ENCODE results near the gene PRUNE1. TPM values are rescaled to one million over a fixed set of nuclear protein-coding genes. Genes with fewer than 3 reads are reported as not detected.

Gene PRUNE1
- total RNA-seq, 4 donors from 2014 or later: 24.0 to 35.6 (median 29.1) TPM

- Histone ChIP-seq H3K9me3 (no peaks in the 10 kb centered on the region), H3K36me3 (peaks cover 0 to 57% of the 10 kb centered on the region in 2 donors), H3K4me3 (no peak overlapping the region), H3K4me1 (peaks cover 15 to 18% of the 10 kb centered on the region in 2 donors), H3K27me3 (no peaks in the 10 kb centered on the region), H3K27ac (no peak overlapping the region)
- DNase-seq: no peak
- ATAC-seq: no peak
- TF ChIP-seq POLR2A (IDR thresholded peaks at IDR 0.05): no peak
- TF ChIP-seq CTCF (IDR thresholded peaks at IDR 0.05 in 4 of 5, conservative IDR thresholded peaks at IDR 0.05 in 1 of 5): no peak
- in situ Hi-C loops (cut with MboI; ENCODE audit: low sequenced_read_pairs in 4 of 4): no loop called here
- intact Hi-C loops (cut with DNase I; ENCODE audit: low total_unique reads): no loop called here
Measured at GRCh38 chr1:150997949-150998348, 10.3 kb upstream of the PRUNE1 start.

GRCh38 chr1:150999051-150999674 lies 9.1 kb upstream of the PRUNE1 start:
- no peak for ATAC-seq
- Histone ChIP-seq H3K4me3 (no peak overlapping the region), H3K36me3 (peaks cover 0 to 57% of the 10 kb centered on the region in 2 donors), H3K27me3 (no peaks in the 10 kb centered on the region), H3K9me3 (no peaks in the 10 kb centered on the region), H3K4me1 (peaks cover 27 to 28% of the 10 kb centered on the region in 2 donors), H3K27ac (no peak overlapping the region)
- TF ChIP-seq CTCF (IDR thresholded peaks at IDR 0.05 in 4 of 5, conservative IDR thresholded peaks at IDR 0.05 in 1 of 5): no peak
- no peak for TF ChIP-seq POLR2A (IDR thresholded peaks at IDR 0.05)
- intact Hi-C loops (cut with DNase I; ENCODE audit: low total_unique reads) (no loop called here), in situ Hi-C loops (cut with MboI; ENCODE audit: low sequenced_read_pairs in 4 of 4) (no loop called here)
- DNase-seq: no peak

- Histone ChIP-seq H3K36me3 (peaks cover 0 to 57% of the 10 kb centered on the region in 2 donors), H3K4me3 (no peak overlapping the region), H3K9me3 (no peaks in the 10 kb centered on the region), H3K27me3 (no peaks in the 10 kb centered on the region), H3K27ac (no peak overlapping the region), H3K4me1 (peaks cover 34% of the 10 kb centered on the region in 2 donors)
- DNase-seq (no peak), ATAC-seq (no peak)
- in situ Hi-C loops (cut with MboI; ENCODE audit: low sequenced_read_pairs in 4 of 4): no loop called here
- intact Hi-C loops (cut with DNase I; ENCODE audit: low total_unique reads): loop anchor here (5.0 to 10.0 kb wide), 2 partner anchors 123 to 255 kb away; partner anchors contain the start of genes ARNT and PSMD4
- TF ChIP-seq POLR2A (IDR thresholded peaks at IDR 0.05): no peak
- no peak for TF ChIP-seq CTCF (IDR thresholded peaks at IDR 0.05 in 4 of 5, conservative IDR thresholded peaks at IDR 0.05 in 1 of 5)
Measured at GRCh38 chr1:150999926-151000325, 8.3 kb upstream of the PRUNE1 start.

- ATAC-seq (no peak), DNase-seq (no peak)
- Histone ChIP-seq H3K9me3 (no peaks in the 10 kb centered on the region), H3K27ac (no peak overlapping the region), H3K36me3 (peaks cover 0 to 57% of the 10 kb centered on the region in 2 donors), H3K27me3 (no peaks in the 10 kb centered on the region), H3K4me3 (no peak overlapping the region), H3K4me1 (peaks cover 34 to 38% of the 10 kb centered on the region in 2 donors)
- in situ Hi-C loops (cut with MboI; ENCODE audit: low sequenced_read_pairs in 4 of 4) (no loop called here), intact Hi-C loops (cut with DNase I; ENCODE audit: low total_unique reads) (loop anchor here (5.0 to 10.0 kb wide), 2 partner anchors 123 to 254 kb away; partner anchors contain the start of genes ARNT and PSMD4)
- no peak for TF ChIP-seq CTCF (IDR thresholded peaks at IDR 0.05 in 4 of 5, conservative IDR thresholded peaks at IDR 0.05 in 1 of 5)
- no peak for TF ChIP-seq POLR2A (IDR thresholded peaks at IDR 0.05)
Measured at GRCh38 chr1:151000408-151000807, 7.8 kb upstream of the PRUNE1 start.

Measured in gastrocnemius medialis (tissue), 4 donors.